Measurements from ENCODE around the gene CASQ1.

Gene CASQ1

DNA sequence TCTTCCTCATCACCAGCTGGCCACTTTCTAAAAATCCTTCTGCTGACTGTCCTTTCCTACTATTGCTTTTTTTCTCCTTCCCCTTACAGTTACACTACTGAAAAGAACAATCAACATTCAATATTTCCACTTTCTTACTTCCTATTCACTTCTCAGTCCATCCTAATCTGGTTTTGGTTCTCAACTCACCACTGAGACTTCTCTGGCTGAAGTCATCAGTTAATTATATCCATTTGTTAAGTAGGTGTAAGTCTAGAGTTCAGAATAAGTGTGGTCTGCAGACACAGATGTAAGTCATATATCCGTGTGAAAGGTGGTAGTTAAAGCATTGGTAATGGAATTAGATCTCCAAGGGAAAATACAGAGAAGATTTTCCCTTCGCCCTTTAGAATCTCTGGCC lies 36.2 kb downstream of the CASQ1 start:
- TF ChIP-seq TARDBP (IDR thresholded peaks at IDR 0.05) = no peak
- TF ChIP-seq CTBP1 (IDR thresholded peaks at IDR 0.05; ENCODE audit: borderline replicate concordance) = no peak
- TF ChIP-seq NFRKB (IDR thresholded peaks at IDR 0.05) = no peak
- TF ChIP-seq FOXA1 (IDR thresholded peaks at IDR 0.05) = no peak
- no peak for TF ChIP-seq ELF4 (IDR thresholded peaks at IDR 0.05)
- no peak for TF ChIP-seq SP1 (IDR thresholded peaks at IDR 0.05)
- no peak for TF ChIP-seq ZNF384 (IDR thresholded peaks at IDR 0.05)
- TF ChIP-seq HDGF (IDR thresholded peaks at IDR 0.05; ENCODE audit: borderline replicate concordance) = no peak
- TF ChIP-seq LEF1 (IDR thresholded peaks at IDR 0.05; ENCODE audit: borderline replicate concordance) = no peak
- TF ChIP-seq SUZ12 (IDR thresholded peaks at IDR 0.05) = no peak
- TF ChIP-seq ARNT (IDR thresholded peaks at IDR 0.05) = no peak
- no peak for TF ChIP-seq FOXK2 (IDR thresholded peaks at IDR 0.05)
- TF ChIP-seq BHLHE40 (IDR thresholded peaks at IDR 0.05; ENCODE audit: borderline replicate concordance) = no peak
- DNase-seq (ENCODE audit: extremely low spot score) = no peak
- ChIA-PET CTCF (no interaction called here), POLR2A (no interaction called here)

DNA sequence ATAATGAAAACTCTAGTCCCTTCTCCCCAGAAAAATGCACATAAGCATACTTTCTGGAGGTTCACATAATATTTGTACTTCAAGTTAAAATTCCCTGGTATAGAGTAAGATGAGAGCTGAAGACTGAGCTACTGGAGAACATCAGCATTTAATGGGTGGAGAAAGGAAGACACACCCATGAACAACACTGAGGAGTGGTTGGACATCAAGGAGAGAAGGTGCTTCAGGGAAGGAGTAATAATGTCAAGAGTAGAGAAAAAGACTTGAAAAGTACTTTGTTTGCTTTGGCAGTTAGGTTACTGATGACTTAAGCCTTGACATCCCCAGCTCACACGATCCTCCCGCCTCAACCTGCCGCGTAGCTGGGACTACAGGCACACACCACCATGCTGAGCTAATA lies 36.7 kb downstream of the CASQ1 start:
- ChIA-PET POLR2A (no interaction called here), CTCF (interaction anchor here (0.8 kb wide), 1 partner anchor 25 kb away, joined by 3 read pairs; no protein-coding TSS in a partner anchor)
- DNase-seq (ENCODE audit: extremely low spot score) = no peak
- TF ChIP-seq ZNF384 (IDR thresholded peaks at IDR 0.05) (no peak), FOXM1 (IDR thresholded peaks at IDR 0.05; ENCODE audit: borderline replicate concordance) (no peak), NFRKB (IDR thresholded peaks at IDR 0.05) (no peak), TARDBP (IDR thresholded peaks at IDR 0.05) (no peak), SUZ12 (IDR thresholded peaks at IDR 0.05) (no peak), LEF1 (IDR thresholded peaks at IDR 0.05; ENCODE audit: borderline replicate concordance) (no peak), SP1 (IDR thresholded peaks at IDR 0.05) (no peak), CTBP1 (IDR thresholded peaks at IDR 0.05; ENCODE audit: borderline replicate concordance) (no peak), ELF4 (IDR thresholded peaks at IDR 0.05) (no peak), FOXK2 (IDR thresholded peaks at IDR 0.05) (no peak), HDGF (IDR thresholded peaks at IDR 0.05; ENCODE audit: borderline replicate concordance) (no peak), BHLHE40 (IDR thresholded peaks at IDR 0.05; ENCODE audit: borderline replicate concordance) (no peak), L3MBTL2 (conservative IDR thresholded peaks at IDR 0.05) (no peak), FOXA1 (IDR thresholded peaks at IDR 0.05) (no peak), ARNT (IDR thresholded peaks at IDR 0.05) (no peak)
- TF ChIP-seq, protein P1, sequence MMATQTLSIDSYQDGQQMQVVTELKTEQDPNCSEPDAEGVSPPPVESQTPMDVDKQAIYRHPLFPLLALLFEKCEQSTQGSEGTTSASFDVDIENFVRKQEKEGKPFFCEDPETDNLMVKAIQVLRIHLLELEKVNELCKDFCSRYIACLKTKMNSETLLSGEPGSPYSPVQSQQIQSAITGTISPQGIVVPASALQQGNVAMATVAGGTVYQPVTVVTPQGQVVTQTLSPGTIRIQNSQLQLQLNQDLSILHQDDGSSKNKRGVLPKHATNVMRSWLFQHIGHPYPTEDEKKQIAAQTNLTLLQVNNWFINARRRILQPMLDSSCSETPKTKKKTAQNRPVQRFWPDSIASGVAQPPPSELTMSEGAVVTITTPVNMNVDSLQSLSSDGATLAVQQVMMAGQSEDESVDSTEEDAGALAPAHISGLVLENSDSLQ (IDR thresholded peaks at IDR 0.05) = no peak

- POLR2A ChIA-PET = no interaction called here
- no peak for TF ChIP-seq FOXM1 (IDR thresholded peaks at IDR 0.05; ENCODE audit: borderline replicate concordance)
- TF ChIP-seq L3MBTL2 (conservative IDR thresholded peaks at IDR 0.05) = no peak
- no peak for TF ChIP-seq ARNT (IDR thresholded peaks at IDR 0.05)
- TF ChIP-seq HDGF (IDR thresholded peaks at IDR 0.05; ENCODE audit: borderline replicate concordance) = no peak
- TF ChIP-seq ELF4 (IDR thresholded peaks at IDR 0.05) = no peak
- no peak for TF ChIP-seq CTBP1 (IDR thresholded peaks at IDR 0.05; ENCODE audit: borderline replicate concordance)
- TF ChIP-seq SP1 (IDR thresholded peaks at IDR 0.05) = no peak
- CTCF ChIA-PET = interaction anchor here (0.8 kb wide), 1 partner anchor 25 kb away, joined by 3 read pairs; no protein-coding TSS in a partner anchor
- DNase-seq (ENCODE audit: extremely low spot score) = no peak
These were observed 37.2 kb downstream of the CASQ1 start for GRCh38 chr1:160227561-160227960.

DNA sequence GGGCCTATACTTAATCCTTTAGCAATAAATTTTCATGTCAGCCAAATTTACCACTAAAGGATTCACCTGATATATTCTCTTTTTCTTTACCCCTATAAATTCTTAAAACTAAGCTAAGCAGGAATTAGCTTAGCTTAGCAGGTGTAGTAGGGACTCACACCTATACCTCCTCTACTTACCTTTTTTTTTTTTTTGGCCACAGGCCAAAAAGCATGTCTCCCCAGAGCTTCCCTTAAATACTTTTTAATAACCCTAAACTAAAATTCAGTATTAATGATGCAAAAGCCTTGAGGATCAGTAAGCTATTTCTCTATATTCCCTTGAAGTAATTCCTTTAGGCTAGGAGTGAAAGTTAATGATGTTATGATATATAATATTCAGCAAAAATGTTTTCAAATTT lies 38.1 kb downstream of the CASQ1 start:
- DNase-seq (ENCODE audit: extremely low spot score) = no peak
- TF ChIP-seq ZNF384 (IDR thresholded peaks at IDR 0.05) (no peak), ELF4 (IDR thresholded peaks at IDR 0.05) (no peak), FOXA1 (IDR thresholded peaks at IDR 0.05) (no peak), ARNT (IDR thresholded peaks at IDR 0.05) (no peak), CTBP1 (IDR thresholded peaks at IDR 0.05; ENCODE audit: borderline replicate concordance) (no peak), L3MBTL2 (conservative IDR thresholded peaks at IDR 0.05) (no peak), SP1 (IDR thresholded peaks at IDR 0.05) (no peak), NFRKB (IDR thresholded peaks at IDR 0.05) (no peak)
- TF ChIP-seq, protein P1 (IDR thresholded peaks at IDR 0.05) = no peak
- POLR2A ChIA-PET = no interaction called here
- CTCF ChIA-PET = interaction anchor here (0.7 to 1.1 kb wide), 3 partner anchors 17 to 147 kb away, joined by 4 to 7 read pairs (median 4); no protein-coding TSS in a partner anchor

DNA sequence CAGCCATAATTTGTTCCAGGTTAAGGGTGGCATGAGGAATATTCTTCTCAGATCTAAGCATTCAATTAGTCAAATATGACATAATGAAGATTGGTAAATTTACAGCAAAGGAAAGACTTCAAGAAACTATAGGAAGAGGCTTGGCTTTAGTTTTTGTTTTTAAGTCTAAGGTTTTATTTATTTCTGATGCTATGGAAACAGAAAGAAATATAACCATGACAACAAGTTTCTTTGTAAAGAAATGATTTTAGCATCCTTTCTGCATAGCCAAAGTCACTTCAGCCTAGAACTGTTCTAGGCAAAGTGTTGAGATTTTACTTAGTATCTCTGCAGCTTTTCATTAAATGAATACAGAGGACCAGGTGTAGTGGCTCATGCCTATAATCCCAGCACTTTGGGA lies 42.5 kb downstream of the CASQ1 start:
- ChIA-PET POLR2A (no interaction called here), CTCF (interaction anchor here (1.1 to 1.2 kb wide), 2 partner anchors 40 kb away, joined by 3 read pairs; no protein-coding TSS in a partner anchor)
- TF ChIP-seq L3MBTL2 (conservative IDR thresholded peaks at IDR 0.05) (no peak), BHLHE40 (IDR thresholded peaks at IDR 0.05; ENCODE audit: borderline replicate concordance) (no peak), LEF1 (IDR thresholded peaks at IDR 0.05; ENCODE audit: borderline replicate concordance) (no peak), ELF4 (IDR thresholded peaks at IDR 0.05) (no peak), SP1 (IDR thresholded peaks at IDR 0.05) (no peak), SUZ12 (IDR thresholded peaks at IDR 0.05) (no peak), ARNT (IDR thresholded peaks at IDR 0.05) (no peak), TARDBP (IDR thresholded peaks at IDR 0.05) (no peak), ZNF384 (IDR thresholded peaks at IDR 0.05) (no peak), CTBP1 (IDR thresholded peaks at IDR 0.05; ENCODE audit: borderline replicate concordance) (no peak), FOXK2 (IDR thresholded peaks at IDR 0.05) (no peak), FOXA1 (IDR thresholded peaks at IDR 0.05) (no peak), FOXM1 (IDR thresholded peaks at IDR 0.05; ENCODE audit: borderline replicate concordance) (no peak), NFRKB (IDR thresholded peaks at IDR 0.05) (no peak), HDGF (IDR thresholded peaks at IDR 0.05; ENCODE audit: borderline replicate concordance) (no peak)
- TF ChIP-seq, protein P1 (IDR thresholded peaks at IDR 0.05) = no peak
- no peak for DNase-seq (ENCODE audit: extremely low spot score)

DNA sequence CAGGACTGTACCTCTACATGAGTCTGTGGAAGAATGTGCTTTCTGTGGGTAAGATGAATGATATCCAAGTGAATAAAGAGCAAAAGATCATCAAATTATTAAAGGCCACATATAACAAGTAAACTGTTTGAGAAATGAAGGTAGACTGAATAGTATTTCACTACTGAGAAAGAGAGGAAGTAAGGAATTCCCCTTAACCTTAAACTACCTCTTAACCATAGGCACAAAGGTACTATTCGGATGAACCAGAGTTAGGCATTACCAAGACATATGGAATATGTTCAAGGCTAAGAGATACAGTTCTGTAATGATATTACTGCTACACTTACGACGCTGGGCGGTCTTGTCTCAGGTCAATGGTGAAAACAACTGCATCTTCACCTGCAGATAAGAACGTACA lies 46.4 kb downstream of the CASQ1 start:
- DNase-seq (ENCODE audit: extremely low spot score) = no peak
- POLR2A ChIA-PET = no interaction called here
- TF ChIP-seq, protein P1 (IDR thresholded peaks at IDR 0.05) = no peak
- CTCF ChIA-PET = no interaction called here

Data from HEK293T (cell line).